ENCODE measurements around the gene PIAS1.
A peak's percentile ranks its signal among the peaks of the same experiment; 100 is the strongest.
"Not testable (repeated sequence)": the region's sequence is repeated elsewhere in the genome, so short reads cannot be mapped to it uniquely, and the experiment has no call there.

Gene PIAS1

GRCh38 chr15:68210821-68211655 lies 156.9 kb downstream of the PIAS1 start:
- DNase-seq (ENCODE audit: low read depth) = no peak
- TF ChIP-seq CTCF (IDR thresholded peaks at IDR 0.05; ENCODE audit: low read depth, low read length, missing control alignments) = peak; percentile 83
- H3K4me3 ChIP-seq (ENCODE audit: low read depth, low read length) = no peak overlapping the region

DNA sequence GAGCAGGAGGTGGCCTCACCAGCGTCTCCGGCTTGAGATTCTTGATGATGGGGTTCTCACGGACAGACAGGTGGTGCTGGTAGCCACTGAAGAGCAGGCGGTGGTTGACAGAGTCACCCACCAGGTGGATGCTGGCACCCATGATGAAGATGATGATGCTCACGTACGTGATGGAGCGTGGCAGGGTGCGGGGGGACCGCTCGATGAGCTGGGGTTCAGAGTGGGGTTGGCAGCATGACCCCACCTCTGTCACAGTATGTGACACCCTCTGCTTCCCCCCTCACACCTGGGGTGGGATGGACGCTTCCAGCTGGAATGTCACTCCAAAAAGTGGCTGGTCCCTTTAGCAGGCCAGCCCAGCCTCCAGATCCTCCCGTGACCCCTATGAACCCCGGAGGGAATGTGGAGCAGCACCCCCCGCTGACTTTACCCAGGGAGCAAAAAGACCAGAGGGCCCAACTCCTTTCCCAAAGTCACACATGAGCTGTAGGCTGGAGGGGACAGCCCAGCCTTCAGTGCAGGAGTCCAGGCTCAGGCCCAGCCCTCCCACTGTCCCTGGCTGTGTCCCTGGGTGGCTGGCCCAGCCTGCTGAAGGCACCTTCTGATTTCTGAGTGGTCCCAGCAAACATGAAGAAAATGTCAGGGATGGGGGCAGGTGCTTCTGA lies 157.7 kb downstream of the PIAS1 start:
- TF ChIP-seq CTCF (IDR thresholded peaks at IDR 0.05; ENCODE audit: low read depth, low read length, missing control alignments) = no peak
- no peak for DNase-seq (ENCODE audit: low read depth)
- H3K4me3 ChIP-seq (ENCODE audit: low read depth, low read length) = no peak overlapping the region

- not testable (repeated sequence) for H3K4me3 ChIP-seq (ENCODE audit: low read depth, low read length); DNase-seq (ENCODE audit: low read depth)
Observed at GRCh38 chr15:68213491-68213845, 159.4 kb downstream of the PIAS1 start.

DNA sequence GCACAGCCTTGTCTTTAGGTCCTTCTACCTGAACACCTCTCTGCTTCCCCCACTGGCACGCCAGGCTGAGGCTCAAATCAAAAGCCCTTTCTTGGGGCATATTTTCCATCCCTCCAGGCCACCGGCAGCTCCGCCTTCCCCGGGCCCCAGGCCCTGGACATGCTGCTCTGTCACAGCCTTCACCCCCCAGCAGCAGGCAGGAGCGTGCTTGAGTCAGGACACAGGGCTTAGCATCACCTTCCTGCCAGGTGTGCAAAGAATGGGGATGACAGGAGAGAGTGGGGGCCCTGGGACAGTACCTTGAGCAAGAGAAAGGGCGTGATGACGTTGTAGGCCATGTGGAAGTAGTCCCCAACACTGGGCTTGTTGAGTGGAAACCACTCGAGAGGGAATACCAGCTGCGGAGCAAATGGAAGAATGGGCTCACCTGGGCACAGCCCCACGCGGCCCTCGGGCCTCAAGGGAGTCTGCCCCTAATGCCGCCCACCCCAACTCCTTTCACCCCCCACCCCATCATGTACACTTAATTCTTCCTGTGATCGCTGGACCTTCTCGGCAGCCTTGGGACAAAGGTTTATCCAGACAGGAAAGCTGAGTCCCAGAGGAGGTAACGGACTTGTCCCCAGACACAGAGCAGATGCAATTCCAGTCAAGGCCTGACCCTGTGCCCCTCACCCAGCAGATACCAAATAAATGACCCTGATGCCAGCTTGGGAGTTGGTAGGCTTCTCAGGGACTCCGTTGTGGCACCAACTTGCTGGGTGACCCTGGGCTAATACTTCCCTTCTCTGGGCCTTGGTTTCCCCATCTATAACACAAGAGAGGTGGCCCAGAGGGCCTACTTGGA lies 160.1 kb downstream of the PIAS1 start:
- no peak overlapping the region for H3K4me3 ChIP-seq (ENCODE audit: low read depth, low read length)
- no peak for DNase-seq (ENCODE audit: low read depth)

DNA sequence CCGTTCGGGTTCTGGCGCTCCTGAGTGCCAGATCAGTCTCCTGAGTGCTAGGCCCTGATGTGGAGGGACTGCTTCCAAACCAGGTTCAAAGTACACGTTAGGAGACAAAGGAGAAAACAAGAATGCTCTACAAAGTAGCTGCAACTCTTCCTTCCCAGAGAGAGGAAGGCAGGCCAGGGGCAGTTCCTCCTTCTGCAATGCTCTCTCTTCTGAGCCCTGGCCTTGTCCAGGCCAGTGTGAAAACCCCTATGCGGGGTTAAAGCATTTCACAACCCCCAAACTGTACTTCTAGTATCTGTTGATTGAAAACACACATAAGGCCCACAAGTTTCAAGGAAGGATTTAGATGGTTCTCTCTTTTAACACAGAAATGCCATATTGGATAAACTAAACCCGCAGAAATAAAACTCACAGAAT lies 160.7 kb downstream of the PIAS1 start:
- H3K4me3 ChIP-seq (ENCODE audit: low read depth, low read length) = no peak overlapping the region
- no peak for DNase-seq (ENCODE audit: low read depth)
- no peak for TF ChIP-seq CTCF (IDR thresholded peaks at IDR 0.05; ENCODE audit: low read depth, low read length, missing control alignments)

More for the DNA sequence above, 160.1 kb downstream of the PIAS1 start:
- TF ChIP-seq CTCF (IDR thresholded peaks at IDR 0.05; ENCODE audit: low read depth, low read length, missing control alignments) = no peak

- H3K4me3 ChIP-seq (ENCODE audit: low read depth, low read length) = no peak overlapping the region
- no peak for TF ChIP-seq CTCF (IDR thresholded peaks at IDR 0.05; ENCODE audit: low read depth, low read length, missing control alignments)
- DNase-seq (ENCODE audit: low read depth) = no peak
Observed at GRCh38 chr15:68217341-68217740, 163.2 kb downstream of the PIAS1 start.

- no peak for TF ChIP-seq CTCF (IDR thresholded peaks at IDR 0.05; ENCODE audit: low read depth, low read length, missing control alignments)
- H3K4me3 ChIP-seq (ENCODE audit: low read depth, low read length) = no peak overlapping the region
Observed at GRCh38 chr15:68218331-68218730, 164.2 kb downstream of the PIAS1 start.

More at GRCh38 chr15:68218331-68218730, 164.2 kb downstream of the PIAS1 start:
- no peak for DNase-seq (ENCODE audit: low read depth)
